Stimulated activated CD8-positive, alpha-beta memory T cell treated with anti-CD3 and anti-CD28 coated beads, Interleukin-15, amount 100 ng/mL, for 1 hour (primary cell): Measurements from ENCODE around the gene PTPN22.
"Not testable (repeated sequence)": the region's sequence is repeated elsewhere in the genome, so short reads cannot be mapped to it uniquely, and the experiment has no call there.

Source experiments
- DNase-seq: peaks from one replicate; pipeline ENCODE4 v3.0.0-alpha.2; 2020; ENCODE audit warnings: low read depth

The PTPN22 gene

DNA sequence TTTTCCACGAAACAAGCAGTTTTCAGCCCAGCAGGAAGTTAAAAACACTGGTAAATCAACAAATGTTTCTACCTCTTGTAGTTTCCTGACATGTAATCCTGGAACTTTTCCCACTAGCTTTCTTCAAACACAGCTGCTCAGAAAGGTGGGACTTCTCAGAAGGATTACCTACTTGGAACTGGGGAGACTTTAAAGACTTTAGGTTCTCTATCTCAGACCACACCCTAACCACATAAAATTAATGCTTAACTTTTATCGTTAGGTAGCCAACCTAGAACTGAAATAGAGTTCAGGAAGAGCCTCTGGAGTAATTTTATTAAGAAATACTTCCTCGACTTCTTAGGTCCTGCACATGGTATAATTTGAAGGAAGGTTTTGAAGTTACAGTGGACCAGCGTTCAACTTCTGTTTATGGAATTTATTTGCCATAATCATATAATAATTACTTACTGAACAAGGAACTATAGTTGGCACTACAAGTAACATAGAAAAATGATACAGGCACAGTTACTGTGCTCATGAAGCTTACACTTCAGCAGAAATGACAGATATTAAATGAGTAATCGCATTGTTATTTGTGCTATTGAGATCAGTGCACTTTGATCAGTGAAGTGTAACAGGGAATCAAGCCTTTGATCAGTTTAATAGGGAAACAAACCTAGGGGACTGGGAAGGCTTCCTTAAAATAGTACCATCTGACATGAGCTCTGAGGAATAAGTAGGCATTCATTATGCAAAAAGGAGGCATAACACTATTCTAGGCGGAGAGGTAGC lies 16.1 kb upstream of the PTPN22 start, which contains the start of gene BCL2L15:
BCL2L15 (minus strand) TSS at position 180 of the 774 bp plus-strand sequence. CDS start 206 bp downstream, outside the sequence.
- no peak for DNase-seq

DNA sequence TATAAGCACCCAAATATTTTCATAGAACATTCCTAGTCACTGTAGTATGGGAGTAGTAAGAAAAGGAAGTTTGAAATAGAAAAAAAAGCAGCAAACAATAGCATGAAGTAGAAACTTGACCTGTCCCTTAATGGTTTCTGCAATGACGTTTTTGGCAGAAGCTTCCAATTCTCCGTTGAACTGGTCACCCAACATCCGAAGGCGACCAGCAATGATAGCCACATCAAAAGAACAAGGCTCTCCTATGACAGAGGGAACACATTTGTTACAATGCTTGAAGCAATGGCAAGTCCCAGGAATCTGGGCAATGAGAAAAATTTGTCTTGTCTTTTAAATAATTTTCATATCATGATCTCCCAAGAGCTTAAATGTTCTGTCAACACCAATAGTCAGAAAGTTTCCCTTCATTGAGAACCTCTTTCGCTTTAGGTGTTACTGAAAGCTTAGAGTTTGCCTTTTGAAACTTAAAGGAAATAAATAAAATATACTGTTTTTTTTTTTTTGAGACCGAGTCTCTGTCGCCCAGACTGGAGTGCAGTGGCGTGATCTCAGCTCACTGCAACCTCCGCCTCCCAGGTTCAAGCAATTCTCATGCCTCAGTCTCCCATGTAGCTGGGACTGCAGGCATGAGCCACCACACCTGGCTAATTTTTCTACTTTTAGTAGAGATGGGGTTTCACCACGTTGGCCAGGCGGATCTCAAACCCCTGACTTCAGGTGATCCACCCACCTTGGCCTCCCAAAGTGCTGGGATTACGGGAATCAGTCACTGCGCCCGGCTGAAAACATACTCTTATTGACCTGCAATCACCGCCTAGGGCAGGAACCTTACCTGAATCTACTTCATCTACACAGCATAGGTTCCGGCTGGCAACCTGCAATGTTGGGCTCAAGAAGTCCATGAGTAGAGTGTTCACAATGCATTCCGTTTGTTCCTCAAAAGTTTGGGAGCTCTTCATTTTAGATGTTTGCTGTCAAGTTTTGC lies 15.2 kb upstream of the PTPN22 start:
- no peak for DNase-seq

DNA sequence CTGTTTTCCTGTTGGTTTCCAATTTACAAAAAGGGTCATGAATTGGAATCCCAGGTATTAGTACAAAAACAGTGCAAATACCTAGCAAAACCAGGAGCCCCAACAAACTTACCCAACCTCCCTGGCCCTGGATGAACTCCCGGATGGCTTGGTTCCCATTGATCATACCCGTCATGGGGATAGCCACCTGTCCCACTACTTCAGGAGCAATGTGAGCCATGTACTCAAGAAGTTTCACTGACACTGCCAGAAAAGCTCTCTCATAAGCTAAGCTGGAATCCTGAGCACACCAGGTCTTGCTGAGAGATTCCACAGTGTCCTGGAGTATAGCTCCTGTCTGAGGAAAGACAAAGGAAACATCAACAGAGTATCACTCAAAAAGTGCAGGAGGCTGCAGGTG lies 10.1 kb upstream of the PTPN22 start:
- no peak for DNase-seq

DNA sequence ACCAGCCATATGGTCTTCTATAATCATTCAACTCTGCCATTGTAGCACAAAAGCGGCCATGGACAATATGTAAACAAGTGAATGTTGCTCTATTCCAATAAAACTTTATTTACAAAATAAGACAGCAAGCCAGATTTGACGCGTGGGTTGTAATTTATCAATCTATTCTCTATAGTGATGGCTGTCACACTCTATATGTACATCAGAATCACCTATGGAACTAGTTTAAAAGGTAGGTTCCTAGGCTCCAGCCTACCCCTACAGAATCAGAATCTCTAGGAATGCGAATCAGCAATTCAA lies 8.2 kb upstream of the PTPN22 start:
- DNase-seq, result no peak

DNA sequence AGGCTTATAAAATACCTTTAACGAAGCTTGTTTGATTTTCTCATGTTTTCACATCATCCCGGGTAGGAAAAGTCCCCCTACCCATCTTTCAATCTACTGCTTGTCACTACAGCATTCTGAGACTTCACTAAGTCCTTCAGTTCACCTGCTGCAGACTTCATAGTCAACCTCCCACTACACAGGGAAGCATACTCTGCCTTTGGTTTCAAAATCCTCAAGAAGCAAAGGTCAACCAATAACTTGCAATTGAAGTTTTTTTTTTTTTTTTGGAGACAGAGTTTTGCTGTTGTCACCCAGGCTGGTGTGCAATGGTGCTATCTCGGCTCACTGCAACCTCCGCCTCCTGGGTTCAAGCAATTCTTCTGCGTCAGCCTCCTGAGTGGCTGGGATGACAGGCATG lies 4.7 kb upstream of the PTPN22 start:
- DNase-seq, result no peak

DNA sequence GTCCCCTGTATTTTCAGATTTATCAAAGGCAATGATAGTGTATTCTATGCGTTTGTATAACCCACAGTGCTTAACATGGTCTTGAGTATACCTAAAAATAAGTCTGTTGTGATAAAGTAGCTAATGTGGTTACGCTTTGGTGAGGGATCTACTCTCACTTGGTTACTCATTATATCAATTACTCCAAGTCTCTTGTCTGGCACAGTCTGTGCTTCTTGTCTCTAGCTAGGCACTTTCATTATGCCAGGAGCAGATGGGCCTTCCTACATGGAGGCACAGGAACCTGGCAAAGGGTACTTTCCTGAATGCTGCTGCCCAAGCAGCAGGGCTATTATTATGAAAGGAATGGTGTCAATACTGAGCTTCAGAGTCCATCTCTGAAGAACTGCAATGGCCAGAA lies 4.2 kb upstream of the PTPN22 start:
- DNase-seq, result no peak

DNA sequence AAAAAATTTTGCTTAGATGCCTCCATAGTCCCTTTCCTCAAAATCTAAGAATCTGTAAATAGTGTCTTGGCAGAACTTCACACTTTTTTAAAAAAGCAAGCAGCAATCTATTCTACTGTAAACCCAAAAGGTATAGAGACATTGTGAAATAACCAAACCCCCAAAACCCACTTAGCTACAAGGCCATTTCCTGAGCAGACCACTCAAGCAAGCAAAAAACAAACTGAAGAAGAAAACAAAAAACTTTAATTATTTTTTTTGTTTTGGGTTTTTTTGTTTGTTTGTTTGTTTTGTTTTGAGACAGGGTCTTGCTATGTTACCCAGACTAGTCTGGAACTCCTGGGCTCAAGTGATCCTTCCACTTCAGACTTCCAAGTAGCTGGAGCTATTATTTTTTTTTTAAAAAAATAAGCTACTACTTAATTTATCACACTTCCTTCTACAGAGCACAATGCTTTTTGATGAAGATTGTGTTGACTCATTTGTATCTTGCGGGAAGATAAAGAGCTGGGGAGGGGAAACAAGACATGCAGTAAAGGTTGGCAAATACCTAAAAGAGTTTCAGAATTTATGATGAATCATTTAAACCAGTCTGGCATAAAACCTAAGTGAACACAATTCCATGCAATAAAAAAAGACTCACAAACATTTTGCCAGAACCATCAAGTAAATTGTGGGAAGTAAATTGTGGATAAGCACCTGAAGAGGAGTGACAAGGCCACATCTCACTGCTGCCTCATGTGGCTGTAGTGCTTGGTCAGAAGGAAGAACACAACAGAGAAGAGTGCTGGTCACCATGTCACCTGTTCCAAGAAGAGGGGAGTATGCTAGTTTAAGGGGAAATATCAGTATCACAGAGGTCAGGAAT lies 2.7 kb upstream of the PTPN22 start:
- no peak for DNase-seq

DNA sequence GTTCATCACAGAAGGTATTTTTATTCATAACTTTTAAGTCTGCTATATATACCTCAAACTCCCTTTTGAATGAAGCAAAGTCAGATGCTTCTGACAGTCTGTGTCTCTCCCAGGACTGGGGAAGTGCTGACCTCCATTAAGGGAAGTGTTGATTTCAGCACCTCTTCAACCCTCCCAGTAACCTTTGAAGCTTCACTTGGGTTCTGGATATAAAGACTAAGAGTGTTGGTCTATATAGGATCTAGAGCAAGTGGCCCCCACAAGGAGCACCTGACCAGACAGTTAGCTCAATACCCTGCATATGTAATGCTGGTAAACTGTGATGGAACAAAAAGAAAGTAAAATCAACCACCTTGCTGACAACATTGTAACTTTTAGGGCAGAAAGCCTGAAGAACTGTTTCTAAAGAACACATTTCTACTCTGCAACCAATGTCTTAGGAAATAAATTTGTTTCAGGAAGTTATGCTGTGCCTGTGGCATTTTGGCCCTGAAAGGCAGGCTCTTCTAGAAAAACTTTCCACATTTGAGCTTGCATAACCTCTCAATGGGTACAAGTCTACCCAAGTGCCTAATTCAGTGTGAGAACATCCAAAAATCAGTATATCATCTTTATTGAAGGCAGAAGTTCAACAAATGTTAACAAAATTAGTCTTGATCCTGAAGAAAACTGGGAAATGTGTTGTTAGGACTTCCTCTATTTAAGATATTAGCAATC lies 865 bp upstream of the PTPN22 start:
- no peak for DNase-seq

DNA sequence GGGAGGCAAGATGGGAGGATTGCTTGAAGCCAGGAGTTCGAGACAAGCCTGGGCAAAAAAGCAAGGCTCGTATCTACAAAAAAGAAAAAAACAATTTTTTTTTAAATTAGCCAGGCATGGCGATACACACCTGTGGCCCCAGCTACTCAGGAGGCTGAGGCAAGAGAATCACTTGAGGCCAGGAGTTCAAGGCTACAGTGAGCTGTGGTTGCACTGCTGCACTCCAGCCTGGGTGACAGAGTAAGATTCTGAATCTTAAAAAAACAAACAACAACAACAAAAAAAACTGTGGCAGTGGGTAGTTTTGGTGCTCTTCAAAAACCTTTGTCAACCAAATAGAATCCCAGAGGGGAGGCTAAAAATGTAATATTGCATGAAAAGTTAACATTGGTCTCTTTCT lies 734 bp downstream of the PTPN22 start:
- no peak for DNase-seq

DNA sequence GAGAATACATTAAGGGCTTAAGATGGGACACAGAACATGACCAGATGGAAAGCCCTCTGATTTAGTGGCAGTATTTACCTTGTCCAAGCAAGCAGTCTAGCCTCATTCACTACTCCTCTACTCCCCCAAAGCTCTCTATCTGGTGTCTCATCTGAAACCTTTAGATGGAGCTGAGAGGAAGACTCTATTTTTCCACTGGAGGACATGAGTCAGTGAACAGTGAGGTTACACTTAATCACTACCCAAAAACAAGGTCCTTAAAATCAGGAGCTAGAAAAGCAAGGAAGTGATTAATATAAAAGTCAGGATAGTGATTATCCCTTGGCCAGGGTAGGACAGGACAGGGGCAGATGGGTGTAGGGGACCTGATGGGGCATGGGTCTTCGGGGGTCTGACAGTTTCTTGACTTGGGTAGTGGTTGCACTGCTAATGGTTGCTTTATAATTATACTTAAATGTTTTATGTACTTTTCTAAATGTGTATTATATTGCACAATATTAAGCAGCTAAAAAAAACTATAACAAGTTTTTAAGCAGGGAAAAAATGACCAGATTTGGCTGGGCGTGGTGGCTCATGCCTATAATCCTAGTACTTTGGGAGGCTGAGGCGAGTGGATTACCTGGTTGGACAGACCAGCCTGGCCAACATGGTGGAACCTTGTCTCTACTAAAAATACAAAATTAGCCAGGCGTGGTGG lies 3.0 kb downstream of the PTPN22 start:
- no peak for DNase-seq

DNA sequence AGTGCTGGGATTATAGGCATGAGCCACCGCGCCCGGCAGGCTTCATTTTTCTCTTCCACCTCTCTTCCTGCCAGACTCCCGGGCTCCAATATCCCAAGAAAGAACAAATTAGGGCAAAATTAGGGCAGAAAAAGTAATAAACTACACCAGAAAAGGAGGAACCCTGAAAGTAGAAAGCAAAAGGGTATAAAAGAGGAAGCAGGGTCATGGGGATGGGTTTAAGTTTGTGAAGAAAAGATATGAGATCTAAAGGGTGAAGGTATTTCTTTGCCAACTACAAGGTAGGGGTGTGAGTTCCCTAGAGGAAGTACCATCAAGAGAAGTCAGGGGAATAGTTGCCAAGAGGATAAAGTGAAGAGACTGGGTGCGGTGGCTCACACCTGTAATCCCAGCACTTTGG lies 9.9 kb downstream of the PTPN22 start:
- DNase-seq, result no peak

DNA sequence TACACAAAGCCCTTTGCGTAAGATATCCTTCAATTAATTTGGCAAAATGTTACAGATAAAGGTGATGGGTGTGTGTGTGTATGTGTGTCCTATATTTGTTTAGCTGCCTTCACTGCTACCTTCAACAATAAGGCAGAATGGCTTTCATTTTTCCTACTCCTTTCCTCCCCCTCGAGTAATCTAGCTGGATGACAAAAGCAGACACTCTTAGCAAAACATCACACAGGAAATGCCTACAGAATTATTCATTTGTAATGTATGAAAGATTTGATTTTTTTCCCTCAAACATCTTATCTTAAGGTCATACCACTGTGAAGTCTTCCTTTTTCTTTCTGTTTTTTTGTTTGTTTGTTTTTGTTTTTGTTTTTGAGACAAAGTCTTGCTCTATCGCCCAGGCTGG lies 10.6 kb downstream of the PTPN22 start:
- no peak for DNase-seq

DNA sequence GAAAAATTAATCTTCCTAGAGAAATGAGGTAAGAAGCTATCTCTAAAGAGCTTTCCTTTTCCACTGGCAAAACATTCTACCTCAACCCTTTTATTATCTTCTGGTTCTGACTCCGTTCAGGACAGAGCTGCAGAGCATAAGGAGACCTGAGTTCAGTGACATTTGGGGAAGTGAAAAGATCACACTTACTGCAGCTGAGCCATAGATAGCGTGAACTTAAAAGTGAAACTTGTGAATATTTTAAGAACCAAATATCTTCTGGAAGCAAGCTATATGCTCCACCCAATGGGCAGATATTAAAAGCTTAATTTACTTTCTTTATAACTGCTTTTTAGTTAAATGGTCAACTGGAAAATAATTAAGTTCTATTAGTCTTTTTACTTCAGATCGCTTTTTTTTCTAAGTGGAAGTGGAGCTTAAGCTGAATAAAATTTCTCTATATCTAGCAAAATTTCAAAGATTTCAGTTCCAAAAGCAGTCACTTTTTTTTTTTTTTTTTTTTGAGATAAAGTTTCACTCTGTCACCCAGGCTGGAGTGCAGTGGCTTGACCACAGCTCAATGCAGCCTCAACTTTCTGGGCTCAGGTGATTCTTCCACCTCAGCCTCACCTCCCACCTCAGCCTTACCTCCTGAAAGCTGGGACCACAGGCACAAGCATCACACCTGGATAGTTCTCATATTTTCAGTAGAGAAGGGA lies 11.9 kb downstream of the PTPN22 start:
- DNase-seq, result no peak

DNA sequence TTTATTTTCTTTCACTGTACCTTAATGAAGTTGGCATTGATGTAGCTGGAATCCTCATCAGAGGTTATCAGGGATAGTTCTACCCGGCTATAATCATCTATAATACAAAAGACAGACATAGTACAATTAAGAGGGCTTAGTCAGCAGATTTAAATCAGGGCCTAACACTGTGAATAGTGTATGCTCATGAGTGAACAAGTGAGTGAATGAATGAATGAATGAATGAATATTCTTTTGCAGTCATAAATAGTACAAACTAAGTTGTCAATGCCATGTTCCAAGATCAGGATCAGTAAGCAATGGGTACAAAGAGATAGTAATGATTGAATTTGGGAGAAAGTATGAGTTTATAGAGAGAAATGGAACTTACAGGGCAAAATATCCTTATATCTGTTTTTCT lies 12.5 kb downstream of the PTPN22 start:
- no peak for DNase-seq

DNA sequence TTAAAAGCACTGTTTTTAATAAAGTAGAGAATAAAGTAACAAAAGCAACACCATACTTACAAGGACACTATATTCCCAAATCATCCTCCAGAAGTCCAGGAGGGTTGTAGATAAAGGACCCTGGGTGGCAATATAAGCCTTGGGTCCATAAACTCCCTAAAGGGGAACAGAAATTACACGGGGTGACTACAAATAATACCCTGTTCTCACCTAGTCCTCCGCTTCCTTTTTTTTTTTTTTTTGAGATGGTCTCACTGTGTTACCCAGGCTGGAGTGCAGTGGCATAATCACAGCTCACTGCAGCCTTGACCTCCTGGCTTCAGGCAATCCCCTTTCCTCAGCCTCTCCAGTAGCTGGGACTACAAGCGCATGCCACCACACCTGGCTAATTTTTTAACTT lies 13.1 kb downstream of the PTPN22 start:
- no peak for DNase-seq

DNA sequence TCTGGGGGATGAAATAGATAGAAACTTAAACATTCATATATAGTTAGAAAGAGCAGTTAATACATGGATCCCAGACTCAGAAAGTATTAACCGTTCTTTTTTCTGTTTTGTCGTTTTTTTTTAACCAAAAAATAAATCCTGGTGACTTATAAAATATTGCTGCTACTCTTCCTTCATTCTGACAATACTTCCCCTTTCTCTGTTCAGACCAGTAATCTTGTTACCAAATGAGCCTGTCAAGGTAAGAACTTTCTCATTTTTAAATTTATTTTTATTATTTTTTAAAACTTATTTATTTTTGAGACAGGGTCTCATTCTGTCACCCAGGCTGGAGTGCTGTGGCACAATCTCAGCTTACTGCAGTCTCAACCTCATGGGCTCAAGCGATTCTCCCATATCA lies 13.7 kb downstream of the PTPN22 start:
- no peak for DNase-seq

DNA sequence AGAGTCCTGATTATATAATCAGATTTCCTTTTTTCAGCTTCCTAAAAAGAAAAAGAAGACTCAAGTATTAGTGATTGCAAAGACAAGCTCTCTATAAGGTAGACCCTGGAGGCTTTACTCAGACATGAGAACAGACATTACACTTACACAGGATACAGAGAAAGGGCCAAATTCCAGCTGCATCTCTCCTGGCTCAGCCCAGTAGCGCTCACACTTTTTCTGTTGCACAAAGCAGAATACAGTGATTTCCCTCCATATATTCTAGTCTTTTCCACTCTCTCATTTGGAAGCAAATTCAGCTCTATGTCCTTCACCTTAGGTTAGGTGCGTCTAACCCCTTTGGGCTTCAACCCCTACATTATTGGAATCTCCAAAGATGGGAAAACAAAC lies 15.1 kb downstream of the PTPN22 start:
- no peak for DNase-seq

DNA sequence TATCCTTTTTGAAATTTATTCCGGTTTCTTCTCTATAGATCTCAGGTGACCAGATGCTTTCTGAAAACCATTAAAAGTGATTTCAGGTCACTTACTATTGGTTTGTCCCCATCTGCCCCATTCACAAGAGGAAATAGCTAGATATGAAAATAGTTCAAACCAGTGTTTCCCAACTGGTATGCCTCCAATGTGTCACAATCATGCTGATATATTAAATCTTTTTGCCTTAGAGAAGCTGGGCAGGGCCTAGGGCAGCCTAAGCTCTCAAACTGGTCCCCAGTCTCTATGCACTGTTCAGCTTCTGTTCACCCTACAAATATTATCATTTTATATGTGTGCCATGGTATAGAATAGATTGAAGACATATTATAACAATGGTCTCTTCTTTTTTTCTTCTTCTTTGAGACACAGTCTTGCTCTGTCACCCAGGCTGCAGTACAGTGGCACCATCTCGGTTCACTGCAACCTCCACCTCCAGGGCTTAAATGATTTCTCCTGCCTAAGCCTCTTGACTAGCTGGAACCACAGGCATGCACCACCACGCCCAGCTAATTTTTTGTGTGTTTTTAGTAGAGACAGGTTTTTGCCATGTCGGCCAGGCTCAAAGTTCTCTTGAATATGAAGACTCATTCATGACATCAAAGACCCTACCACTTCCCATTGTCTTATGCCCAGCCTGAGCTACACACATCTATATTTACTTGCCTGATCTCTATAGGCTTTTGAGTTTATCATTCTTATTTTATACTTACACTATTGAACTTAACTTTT lies 15.7 kb downstream of the PTPN22 start:
- DNase-seq, result no peak

DNA sequence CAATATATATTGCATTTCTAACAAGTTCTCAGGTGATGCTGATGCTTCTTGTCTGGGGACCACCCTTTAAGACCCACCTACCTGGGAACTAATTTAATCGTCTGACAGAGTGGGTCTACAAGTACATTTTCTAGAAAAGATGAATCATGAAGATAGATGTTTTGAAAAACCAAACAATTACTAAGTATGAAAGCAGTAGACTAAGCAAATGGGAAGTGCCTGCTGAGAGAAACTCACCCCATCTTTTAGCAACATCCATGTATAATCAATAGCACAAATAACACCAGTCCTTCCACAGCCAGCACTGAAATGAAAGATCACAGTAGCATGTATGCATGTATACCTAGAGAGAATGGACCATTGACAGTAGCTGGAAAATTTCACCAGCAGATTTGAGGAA lies 17.3 kb downstream of the PTPN22 start:
- no peak for DNase-seq

DNA sequence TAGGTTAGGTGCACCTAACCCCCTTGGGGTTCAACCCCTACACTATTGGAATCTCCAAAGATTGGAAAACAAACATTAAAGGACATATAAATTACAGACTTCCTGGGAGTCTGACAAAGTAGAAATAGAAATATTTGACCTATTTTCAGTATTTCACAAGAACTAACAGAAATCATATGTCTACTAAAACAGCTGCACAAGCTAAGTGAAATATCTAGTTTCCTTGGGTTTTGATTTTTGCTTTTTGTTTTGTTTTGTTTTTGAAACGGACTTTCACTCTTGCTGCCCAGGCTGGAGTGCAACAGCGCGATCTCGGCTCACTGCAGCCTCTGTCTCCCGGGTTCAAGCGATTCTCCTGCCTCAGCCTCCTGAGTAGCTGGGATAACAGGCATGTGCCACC lies 18.8 kb downstream of the PTPN22 start:
- DNase-seq, result not testable (repeated sequence)
